Fibroblast of lung (primary cell): Measurements from ENCODE around the gene DIP2C. TPM values are rescaled to one million over a fixed set of nuclear protein-coding genes. Genes with fewer than 3 reads are reported as not detected.
A peak's percentile ranks its signal among the peaks of the same experiment; 100 is the strongest.

Source experiments
- DNase-seq, 2 donors: peaks; one replicate each; pipeline versions ENCODE4 v3.0.0 to v3.0.0-alpha.2; 2010; ENCODE audit warnings: low read depth in 2 of 2
- H2AFZ ChIP-seq: 2 replicates; pipeline ENCODE4 v1.5.1; 2012; ENCODE audit warnings: low read length, control low read depth, inconsistent platforms
- H3K27ac ChIP-seq: 2 replicates; pipeline ENCODE4 v1.5.1; 2011; ENCODE audit warnings: low read length, control low read depth; ENCODE audit not compliant: insufficient read depth
- H3K27me3 ChIP-seq: 2 replicates; pipeline ENCODE4 v1.5.1; 2011; ENCODE audit warnings: mild to moderate bottlenecking, low read length; ENCODE audit not compliant: control insufficient read depth, insufficient read depth
- H3K36me3 ChIP-seq: 2 replicates; pipeline ENCODE4 v1.5.1; 2011; ENCODE audit warnings: low read length; ENCODE audit not compliant: control insufficient read depth, insufficient read depth
- H3K4me1 ChIP-seq: 2 replicates; pipeline ENCODE4 v1.5.1; 2011; ENCODE audit warnings: low read length; ENCODE audit not compliant: control insufficient read depth, insufficient read depth; ENCODE audit errors: extremely low read depth
- H3K4me2 ChIP-seq: 2 replicates; pipeline ENCODE4 v1.5.1; 2011; ENCODE audit warnings: low read length, control low read depth; ENCODE audit not compliant: insufficient read depth; ENCODE audit errors: extremely low read depth
- H3K4me3 ChIP-seq, 4 experiments: fragments of 200-600 bp in 1 of 4; sonication (generic) in 1 of 4; replicated peaks in 1 of 4; 2 replicates each; pipeline ENCODE4 v1.5.1; 2011 to 2016; ENCODE audit warnings: low read length in 4 of 4, low read depth in 3 of 4, mild to moderate bottlenecking in 3 of 4, control low read depth in 2 of 4, inconsistent platforms in 1 of 4, mixed read lengths in 1 of 4; ENCODE audit not compliant: insufficient read depth in 1 of 4; ENCODE audit errors: control extremely low read depth in 1 of 4
- H3K79me2 ChIP-seq: 2 replicates; pipeline ENCODE4 v1.5.1; 2012; ENCODE audit warnings: mild to moderate bottlenecking, low read length, inconsistent platforms; ENCODE audit not compliant: control insufficient read depth, insufficient read depth
- H3K9ac ChIP-seq: 2 replicates; pipeline ENCODE4 v1.5.1; 2011; ENCODE audit warnings: mild to moderate bottlenecking, low read length, control low read depth; ENCODE audit not compliant: insufficient read depth
- H3K9me3 ChIP-seq: 2 replicates; pipeline ENCODE4 v1.5.1; 2012; ENCODE audit warnings: low read depth, low read length; ENCODE audit not compliant: control insufficient read depth, insufficient read depth
- H4K20me1 ChIP-seq: 2 replicates; pipeline ENCODE4 v1.5.1; 2011; ENCODE audit warnings: low read length; ENCODE audit not compliant: control insufficient read depth, insufficient read depth; ENCODE audit errors: extremely low read depth
- EZH2 ChIP-seq: IDR thresholded peaks from 2 replicates; pipeline ENCODE4 v1.5.1; 2012; ENCODE audit warnings: low read length, control low read depth, mild to moderate bottlenecking; ENCODE audit errors: missing control alignments
- polyA plus RNA-seq, 2 donors: library from polyadenylated mRNA; depleted of rRNA in 1 of 2; stranded (reverse) in 1 of 2; unstranded in 1 of 2; fragments of >200 nt; gene quantifications; 2 replicates each; pipeline ENCODE4 v1.2.1, GENCODE V29; 2011 to 2012; ENCODE audit warnings: missing spikeins in 1 of 2
- total RNA-seq: library from RNA; depleted of rRNA; stranded (reverse); fragments of >200 nt; gene quantifications from 2 replicates; pipeline ENCODE4 v1.2.1, GENCODE V29; 2014
- TF ChIP-seq, protein P1 (sequence below), 2 donors: IDR thresholded peaks in 1 of 2; conservative IDR thresholded peaks in 1 of 2; 1 replicate in 1 of 2; 2 replicates in 1 of 2; pipeline ENCODE4 v1.5.1; 2011 to 2012; ENCODE audit warnings: low read length in 2 of 2, control low read depth in 1 of 2, inconsistent platforms in 1 of 2, low read depth in 1 of 2, mild to moderate bottlenecking in 1 of 2

Gene DIP2C
- total and polyA plus RNA-seq, 2 donors (not counting 1 experiment from before 2014, with no cell fraction given): 10.7 to 18.3 TPM

DNA sequence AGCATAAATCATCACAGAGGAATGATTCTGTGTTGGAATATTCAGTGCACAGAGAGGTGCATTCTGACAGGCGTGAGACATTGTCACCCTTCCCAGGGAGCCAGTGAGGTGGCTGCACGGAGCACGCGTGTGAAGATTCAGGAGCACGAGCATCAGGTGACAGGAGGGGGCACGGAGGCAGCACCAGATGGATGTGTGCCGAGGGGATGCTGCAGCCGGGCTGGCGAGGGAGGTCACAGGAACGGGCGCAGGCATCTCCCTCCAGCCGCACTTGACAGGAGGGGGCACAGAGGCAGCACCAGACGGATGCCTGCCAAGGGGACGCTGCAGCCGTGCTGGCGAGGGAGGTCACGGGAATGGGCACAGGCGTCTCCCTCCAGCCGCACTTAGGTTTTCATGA lies 66.5 kb downstream of the DIP2C start:
- Histone ChIP-seq H3K4me3 (no peak overlapping the region), H3K27ac (no peak overlapping the region), H3K4me1 (peaks cover 18% of the 10 kb centered on the region), H3K9me3 (no peaks in the 10 kb centered on the region), H3K36me3 (no peaks in the 10 kb centered on the region), H2AFZ (no peak overlapping the region), H3K4me2 (no peak overlapping the region), H3K9ac (no peak overlapping the region), H3K79me2 (peaks cover 32% of the 10 kb centered on the region), H4K20me1 (no peaks in the 10 kb centered on the region), H3K27me3 (no peaks in the 10 kb centered on the region)
- TF ChIP-seq, protein P1, sequence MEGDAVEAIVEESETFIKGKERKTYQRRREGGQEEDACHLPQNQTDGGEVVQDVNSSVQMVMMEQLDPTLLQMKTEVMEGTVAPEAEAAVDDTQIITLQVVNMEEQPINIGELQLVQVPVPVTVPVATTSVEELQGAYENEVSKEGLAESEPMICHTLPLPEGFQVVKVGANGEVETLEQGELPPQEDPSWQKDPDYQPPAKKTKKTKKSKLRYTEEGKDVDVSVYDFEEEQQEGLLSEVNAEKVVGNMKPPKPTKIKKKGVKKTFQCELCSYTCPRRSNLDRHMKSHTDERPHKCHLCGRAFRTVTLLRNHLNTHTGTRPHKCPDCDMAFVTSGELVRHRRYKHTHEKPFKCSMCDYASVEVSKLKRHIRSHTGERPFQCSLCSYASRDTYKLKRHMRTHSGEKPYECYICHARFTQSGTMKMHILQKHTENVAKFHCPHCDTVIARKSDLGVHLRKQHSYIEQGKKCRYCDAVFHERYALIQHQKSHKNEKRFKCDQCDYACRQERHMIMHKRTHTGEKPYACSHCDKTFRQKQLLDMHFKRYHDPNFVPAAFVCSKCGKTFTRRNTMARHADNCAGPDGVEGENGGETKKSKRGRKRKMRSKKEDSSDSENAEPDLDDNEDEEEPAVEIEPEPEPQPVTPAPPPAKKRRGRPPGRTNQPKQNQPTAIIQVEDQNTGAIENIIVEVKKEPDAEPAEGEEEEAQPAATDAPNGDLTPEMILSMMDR (conservative IDR thresholded peaks at IDR 0.05 in 1 of 2, IDR thresholded peaks at IDR 0.05 in 1 of 2; ENCODE audit: low read depth in 1 of 2, low read length in 2 of 2): no peak
- no peak for TF ChIP-seq EZH2
- no peak for DNase-seq

DNA sequence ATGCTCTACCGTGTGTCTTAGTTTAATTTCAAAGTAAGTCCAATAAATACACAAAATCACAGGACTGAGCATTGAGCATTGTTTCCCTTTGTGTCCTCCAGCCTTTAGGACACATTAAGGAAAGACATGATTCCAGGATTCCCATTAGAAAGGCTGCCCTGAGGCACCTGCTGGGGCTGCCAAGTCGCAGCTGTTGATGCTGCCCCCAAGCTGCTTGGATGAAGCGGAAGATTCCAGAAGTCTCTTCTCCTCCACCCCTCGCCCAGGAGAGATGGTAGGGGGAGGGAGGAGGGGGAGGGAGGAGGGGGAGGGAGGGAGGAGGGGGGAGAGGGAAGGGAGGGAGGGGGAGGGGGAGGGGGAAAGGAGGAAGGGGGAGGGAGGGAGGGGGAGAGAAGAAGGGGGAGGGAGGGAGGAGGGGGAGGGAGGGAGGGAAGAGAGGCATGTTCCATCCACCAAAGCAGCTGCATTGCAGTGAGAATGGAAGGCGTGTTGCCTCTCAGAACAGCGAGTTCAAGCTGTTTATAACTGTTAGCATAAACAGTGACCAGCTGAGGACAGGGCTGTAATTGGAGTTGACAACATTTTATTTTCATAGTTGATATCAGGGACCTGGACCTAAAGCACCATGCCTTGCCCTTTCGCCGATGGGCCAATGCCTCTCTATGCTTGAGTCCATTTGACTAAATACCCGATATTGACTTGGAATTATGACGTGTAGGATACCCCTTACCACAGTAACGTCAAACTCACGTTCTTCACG lies 67.3 kb downstream of the DIP2C start:
- Histone ChIP-seq H3K27me3 (no peaks in the 10 kb centered on the region), H3K4me1 (peaks cover 18% of the 10 kb centered on the region), H3K79me2 (peaks cover 31% of the 10 kb centered on the region), H3K4me2 (no peak overlapping the region), H3K9me3 (no peaks in the 10 kb centered on the region), H2AFZ (no peak overlapping the region), H3K9ac (no peak overlapping the region), H3K36me3 (no peaks in the 10 kb centered on the region), H3K4me3 (no peak overlapping the region), H3K27ac (no peak overlapping the region), H4K20me1 (no peaks in the 10 kb centered on the region)
- DNase-seq: peak in 1 of 2 donors; percentile 64
- TF ChIP-seq, protein P1 (conservative IDR thresholded peaks at IDR 0.05 in 1 of 2, IDR thresholded peaks at IDR 0.05 in 1 of 2; ENCODE audit: low read depth in 1 of 2, low read length in 2 of 2): no peak
- no peak for TF ChIP-seq EZH2

DNA sequence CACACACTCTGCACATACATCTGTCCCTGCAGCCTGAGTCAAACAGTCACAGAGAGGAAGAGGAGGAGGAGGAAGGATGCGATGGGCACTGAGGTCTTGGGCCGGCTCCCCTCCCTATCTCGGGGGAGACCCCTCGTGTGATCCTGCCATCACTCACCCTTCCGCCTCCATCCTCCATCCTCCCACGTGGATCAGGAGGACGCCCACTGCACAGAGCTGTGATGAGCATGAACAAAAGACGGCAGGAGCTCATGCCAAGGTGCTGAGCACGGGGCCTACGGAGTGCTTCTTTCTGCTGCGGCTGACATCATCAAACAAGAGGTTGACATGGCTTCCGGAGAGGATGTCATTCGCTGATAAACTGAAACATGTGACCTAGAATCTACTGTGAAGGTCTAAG lies 68.0 kb downstream of the DIP2C start:
- no peaks in the 10 kb centered on the region for H4K20me1 ChIP-seq
- H3K79me2 ChIP-seq: peaks cover 32% of the 10 kb centered on the region
- no peak overlapping the region for H2AFZ ChIP-seq
- no peak for DNase-seq
- H3K27ac ChIP-seq: no peak overlapping the region
- no peaks in the 10 kb centered on the region for H3K9me3 ChIP-seq
- no peak overlapping the region for H3K9ac ChIP-seq
- H3K4me1 ChIP-seq: peaks cover 18% of the 10 kb centered on the region
- TF ChIP-seq, protein P1 (conservative IDR thresholded peaks at IDR 0.05 in 1 of 2, IDR thresholded peaks at IDR 0.05 in 1 of 2; ENCODE audit: low read depth in 1 of 2, low read length in 2 of 2): no peak
- no peak for TF ChIP-seq EZH2
- H3K36me3 ChIP-seq: no peaks in the 10 kb centered on the region
- H3K4me3 ChIP-seq: no peak overlapping the region
- H3K4me2 ChIP-seq: no peak overlapping the region
- H3K27me3 ChIP-seq: no peaks in the 10 kb centered on the region
